Upper lobe of right lung (tissue), 1 donor: ENCODE results near the gene TWIST2. TPM values are rescaled to one million over a fixed set of nuclear protein-coding genes. Genes with fewer than 3 reads are reported as not detected.
A peak's percentile ranks its signal among the peaks of the same experiment; 100 is the strongest.

Source experiments
- ATAC-seq: fragments of 200-7000 bp; cut with Tn5 transposase; one replicate; pipeline ENCODE4 v1.9.1; 2020; ENCODE audit warnings: mild to moderate bottlenecking, moderate library complexity
- DNase-seq: peaks from one replicate; pipeline ENCODE4 v3.0.0-alpha.2; 2020
- H3K27ac ChIP-seq: fragments of 200-600 bp; one replicate; pipeline ENCODE4 v1.8.0; 2022
- H3K27me3 ChIP-seq: fragments of 200-600 bp; one replicate; pipeline ENCODE4 v1.8.0; 2022; ENCODE audit warnings: mild to moderate bottlenecking
- H3K36me3 ChIP-seq: fragments of 200-600 bp; one replicate; pipeline ENCODE4 v1.8.0; 2022
- H3K4me1 ChIP-seq: fragments of 200-600 bp; one replicate; pipeline ENCODE4 v1.8.0; 2022
- H3K4me3 ChIP-seq: fragments of 200-600 bp; one replicate; pipeline ENCODE4 v1.8.0; 2022; ENCODE audit warnings: mild to moderate bottlenecking
- H3K9me3 ChIP-seq: fragments of 200-600 bp; one replicate; pipeline ENCODE4 v1.8.0; 2022
- CTCF ChIP-seq: fragments of 200-600 bp; IDR thresholded peaks from one replicate; pipeline ENCODE4 v1.8.0; 2022; ENCODE audit warnings: antibody characterized with exemption
- intact Hi-C: fragments of 100-400 bp; cut with DNase I; formaldehyde crosslinking; loops from one replicate; pipeline ENCODE4 v1.11.0; 2022
- total RNA-seq: library from RNA; stranded (reverse); fragmentation: NEBNext Ultra II Directional; extraction: Animal tissue kit (Norgen Biotek cat#: 25700); gene quantifications from one replicate; pipeline ENCODE4 v1.2.1, GENCODE V29; 2021
- donor health status: DM: no; HTN: yes; CAD: no; lungs with severe emphysema.

The TWIST2 gene
- total RNA-seq, 1 donor from 2014 or later: 12.2 TPM

GRCh38 chr2:238925816-238926521, 78.1 kb downstream of the TWIST2 start:
- Histone ChIP-seq H3K4me1 (no peaks in the 10 kb centered on the region), H3K27me3 (no peaks in the 10 kb centered on the region), H3K36me3 (no peaks in the 10 kb centered on the region), H3K4me3 (no peak overlapping the region), H3K27ac (no peak overlapping the region), H3K9me3 (no peaks in the 10 kb centered on the region)
- DNase-seq (peak; percentile 37), ATAC-seq (no peak)
- TF ChIP-seq CTCF: no peak
- intact Hi-C loops: no loop called here

- no peaks in the 10 kb centered on the region for H3K27me3 ChIP-seq
- DNase-seq: no peak
Observed at GRCh38 chr2:238926761-238927611, 79.1 kb downstream of the TWIST2 start.

GRCh38 chr2:238927746-238928519, 80.0 kb downstream of the TWIST2 start:
- no peak for TF ChIP-seq CTCF
- ATAC-seq: no peak
- intact Hi-C loops: no loop called here

More at GRCh38 chr2:238926761-238927611, 79.1 kb downstream of the TWIST2 start:
- no peaks in the 10 kb centered on the region for H3K4me1 ChIP-seq
- no peaks in the 10 kb centered on the region for H3K36me3 ChIP-seq
- no peak for TF ChIP-seq CTCF
- intact Hi-C loops: no loop called here
- no peak overlapping the region for H3K27ac ChIP-seq
- peak; percentile 7 for ATAC-seq
- H3K4me3 ChIP-seq: no peak overlapping the region
- H3K9me3 ChIP-seq: no peaks in the 10 kb centered on the region

GRCh38 chr2:238928520-238929241, 80.8 kb downstream of the TWIST2 start:
- Histone ChIP-seq H3K9me3 (no peaks in the 10 kb centered on the region), H3K4me3 (no peak overlapping the region), H3K27ac (peak overlapping the region; percentile 30), H3K27me3 (no peaks in the 10 kb centered on the region), H3K4me1 (no peaks in the 10 kb centered on the region), H3K36me3 (no peaks in the 10 kb centered on the region)
- intact Hi-C loops: no loop called here
- TF ChIP-seq CTCF: no peak
- no peak for ATAC-seq
- DNase-seq: peak; percentile 40

More at GRCh38 chr2:238927746-238928519, 80.0 kb downstream of the TWIST2 start:
- no peaks in the 10 kb centered on the region for H3K27me3 ChIP-seq
- DNase-seq: no peak
- no peak overlapping the region for H3K27ac ChIP-seq
- no peaks in the 10 kb centered on the region for H3K4me1 ChIP-seq
- no peaks in the 10 kb centered on the region for H3K36me3 ChIP-seq
- no peak overlapping the region for H3K4me3 ChIP-seq
- H3K9me3 ChIP-seq: no peaks in the 10 kb centered on the region
